GM10266 (cell line): Measurements from ENCODE around the gene FGFR2.
"Not testable (repeated sequence)": the region's sequence is repeated elsewhere in the genome, so short reads cannot be mapped to it uniquely, and the experiment has no call there.

Source experiments
- DNase-seq: peaks from one replicate; pipeline ENCODE4 v3.0.0; 2012; ENCODE audit errors: extremely low spot score
- TF ChIP-seq, protein P1 (sequence below): IDR thresholded peaks from 2 replicates; pipeline ENCODE4 v1.5.1; 2012; ENCODE audit warnings: mild to moderate bottlenecking, low read depth; ENCODE audit not compliant: control insufficient read depth, insufficient read depth; ENCODE audit errors: missing control alignments

FGFR2 gene

DNA sequence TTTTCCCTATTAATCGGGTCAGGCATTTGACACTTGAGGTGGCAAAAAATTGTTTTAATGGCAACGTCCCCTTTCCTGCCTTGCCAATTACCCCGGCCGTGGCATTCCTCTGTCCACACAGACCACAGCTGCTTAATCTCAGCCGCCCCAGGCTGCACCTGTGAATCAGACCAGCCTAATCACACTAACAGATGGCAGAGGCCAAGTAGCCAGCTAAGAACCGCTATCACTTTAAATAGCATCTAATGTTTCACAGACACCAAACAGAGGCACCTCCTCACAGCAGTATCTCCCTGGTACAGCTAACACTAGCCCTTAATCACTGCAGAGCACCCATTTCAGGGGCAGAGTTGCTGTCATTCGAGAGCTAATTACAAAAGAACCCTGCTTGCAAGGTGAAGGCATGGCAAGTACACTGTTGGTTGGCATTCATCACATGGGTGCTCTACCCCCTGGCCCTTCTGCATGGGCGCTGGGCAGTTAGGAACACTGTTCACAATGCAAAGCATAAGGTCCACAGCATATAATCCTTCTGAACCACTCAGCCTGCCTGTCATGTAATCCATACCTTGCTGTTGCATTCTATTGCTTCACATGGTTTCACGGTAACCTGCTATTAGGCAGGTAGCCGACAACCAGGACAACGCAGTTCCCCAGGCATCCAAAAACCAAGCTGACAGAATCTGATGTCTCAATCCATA is 38.8 kb downstream of the FGFR2 start:
- TF ChIP-seq, protein P1, sequence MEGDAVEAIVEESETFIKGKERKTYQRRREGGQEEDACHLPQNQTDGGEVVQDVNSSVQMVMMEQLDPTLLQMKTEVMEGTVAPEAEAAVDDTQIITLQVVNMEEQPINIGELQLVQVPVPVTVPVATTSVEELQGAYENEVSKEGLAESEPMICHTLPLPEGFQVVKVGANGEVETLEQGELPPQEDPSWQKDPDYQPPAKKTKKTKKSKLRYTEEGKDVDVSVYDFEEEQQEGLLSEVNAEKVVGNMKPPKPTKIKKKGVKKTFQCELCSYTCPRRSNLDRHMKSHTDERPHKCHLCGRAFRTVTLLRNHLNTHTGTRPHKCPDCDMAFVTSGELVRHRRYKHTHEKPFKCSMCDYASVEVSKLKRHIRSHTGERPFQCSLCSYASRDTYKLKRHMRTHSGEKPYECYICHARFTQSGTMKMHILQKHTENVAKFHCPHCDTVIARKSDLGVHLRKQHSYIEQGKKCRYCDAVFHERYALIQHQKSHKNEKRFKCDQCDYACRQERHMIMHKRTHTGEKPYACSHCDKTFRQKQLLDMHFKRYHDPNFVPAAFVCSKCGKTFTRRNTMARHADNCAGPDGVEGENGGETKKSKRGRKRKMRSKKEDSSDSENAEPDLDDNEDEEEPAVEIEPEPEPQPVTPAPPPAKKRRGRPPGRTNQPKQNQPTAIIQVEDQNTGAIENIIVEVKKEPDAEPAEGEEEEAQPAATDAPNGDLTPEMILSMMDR = no peak
- no peak for DNase-seq

- DNase-seq = no peak
- TF ChIP-seq, protein P1 = no peak
Observed at GRCh38 chr10:121558238-121558637, 40.0 kb downstream of the FGFR2 start.

- TF ChIP-seq, protein P1 = no peak
- no peak for DNase-seq
Observed at GRCh38 chr10:121556918-121557573, 41.2 kb downstream of the FGFR2 start.

DNA sequence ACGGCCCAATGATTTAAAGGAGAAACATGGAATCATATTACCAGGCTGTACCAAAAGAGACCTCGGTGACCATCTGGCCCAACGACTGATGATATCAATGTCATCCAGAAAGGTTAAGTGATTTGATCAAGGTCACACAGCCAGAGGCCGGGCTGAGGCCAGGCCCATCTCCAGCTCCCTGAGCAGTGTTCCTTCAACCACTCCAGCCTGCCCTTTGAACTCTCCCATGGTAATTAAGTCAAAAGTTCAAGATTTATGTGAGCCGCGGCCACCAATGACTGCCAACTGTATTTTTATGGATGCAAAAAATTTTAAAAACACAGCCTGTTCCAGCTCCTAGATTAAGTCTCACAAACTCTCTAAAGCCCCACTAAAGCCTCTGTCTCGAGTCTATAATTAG is 41.8 kb downstream of the FGFR2 start:
- TF ChIP-seq, protein P1 = no peak
- no peak for DNase-seq

GRCh38 chr10:121554916-121555315 is 43.3 kb downstream of the FGFR2 start:
- not testable (repeated sequence) for DNase-seq

DNA sequence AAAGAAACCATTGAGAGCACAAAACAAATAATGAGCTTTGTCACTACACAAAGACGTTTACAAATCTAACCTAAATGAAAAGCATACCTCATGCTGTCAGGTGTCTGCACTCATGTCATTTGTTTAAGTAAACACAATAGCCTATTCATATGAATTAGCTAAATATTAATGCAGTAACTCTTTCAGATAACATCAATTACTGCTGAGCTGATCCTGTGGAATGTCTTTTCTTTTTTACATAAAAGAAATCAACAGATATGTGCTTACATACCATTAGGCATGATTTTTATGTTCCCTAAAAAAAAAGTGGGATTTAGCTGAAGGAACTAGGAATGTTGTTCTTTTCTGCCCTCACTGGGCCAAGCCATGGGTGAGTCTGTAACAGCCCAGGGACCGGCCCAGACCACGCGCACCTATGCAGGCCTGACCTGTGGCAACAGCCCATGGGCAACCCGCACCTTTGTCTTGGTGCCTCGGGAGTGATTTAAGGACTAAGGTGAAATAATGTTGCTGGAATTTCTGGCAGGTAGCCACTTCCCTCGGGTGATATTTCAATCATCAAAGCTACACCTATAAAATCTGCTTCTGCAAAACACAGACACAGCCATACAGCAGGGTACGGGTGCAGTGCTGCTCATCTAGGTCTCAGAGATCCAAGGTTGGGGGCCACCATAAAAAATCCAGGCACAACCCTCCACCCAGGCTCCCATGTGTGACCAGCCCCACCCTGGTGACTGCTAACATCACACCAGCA is 44.6 kb downstream of the FGFR2 start:
- no peak for DNase-seq
- TF ChIP-seq, protein P1 = no peak

DNA sequence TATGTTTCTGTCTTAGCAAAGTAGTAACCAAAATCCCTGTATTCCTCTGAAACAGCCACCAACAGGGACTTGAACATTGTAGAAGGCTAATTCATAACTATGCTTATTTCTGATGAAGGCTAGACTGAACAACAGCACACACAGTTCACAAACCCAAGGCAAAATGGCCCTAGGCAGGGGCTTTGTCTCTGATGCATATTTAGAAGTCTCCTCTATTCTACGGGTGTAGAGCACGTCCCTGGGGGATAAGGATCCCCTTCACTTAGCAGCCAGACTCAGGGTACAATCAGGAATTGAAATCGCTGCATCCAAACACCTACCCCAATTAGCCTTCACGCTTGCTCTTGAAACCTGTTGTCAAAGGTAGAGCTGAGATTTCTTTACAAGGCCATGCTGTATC is 45.5 kb downstream of the FGFR2 start:
- TF ChIP-seq, protein P1 = no peak
- DNase-seq = no peak
